GM21447 (cell line): ENCODE data around the gene CACNA1F.
"Not testable (repeated sequence)": the region's sequence is repeated elsewhere in the genome, so short reads cannot be mapped to it uniquely, and the experiment has no call there.

ENCODE experiments used
- ATAC-seq: cut with Tn5 transposase; IDR thresholded peaks from one replicate; pipeline ENCODE4 v1.9.1; 2021; ENCODE audit not compliant: unreplicated experiment

The CACNA1F gene

DNA sequence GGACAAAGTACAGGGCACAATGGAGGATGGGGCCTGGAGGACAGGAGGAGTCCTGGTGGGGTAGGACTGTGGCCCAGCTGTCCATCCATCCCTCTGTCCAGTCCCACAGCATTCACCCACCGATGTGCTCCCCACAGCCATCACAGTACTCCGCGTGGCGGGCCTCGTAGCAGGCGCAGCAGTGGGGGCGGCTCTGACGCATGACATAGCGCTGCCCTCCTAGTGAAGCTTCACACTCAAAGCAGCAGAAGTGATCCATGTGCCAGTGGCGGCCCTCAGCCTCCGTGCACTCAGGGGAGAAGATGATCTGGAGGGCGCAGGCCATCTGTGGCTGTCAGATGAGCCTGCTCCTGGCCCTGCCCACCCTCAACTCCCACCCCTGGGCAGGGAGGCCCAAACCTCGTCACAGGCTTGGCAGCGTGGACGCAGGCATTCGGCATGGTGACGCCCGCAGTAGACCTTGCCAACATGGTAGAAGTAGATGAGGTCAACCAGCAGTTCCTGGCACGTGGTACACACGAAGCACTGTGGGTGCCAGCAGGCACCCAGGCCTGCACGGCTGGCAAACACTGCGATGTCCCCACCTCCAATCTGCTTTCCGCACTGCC is 55.2 kb downstream of the CACNA1F start:
- ATAC-seq, result no peak

- no peak for ATAC-seq
These were observed 55.8 kb downstream of the CACNA1F start for GRCh38 chrX:49177338-49177833.

DNA sequence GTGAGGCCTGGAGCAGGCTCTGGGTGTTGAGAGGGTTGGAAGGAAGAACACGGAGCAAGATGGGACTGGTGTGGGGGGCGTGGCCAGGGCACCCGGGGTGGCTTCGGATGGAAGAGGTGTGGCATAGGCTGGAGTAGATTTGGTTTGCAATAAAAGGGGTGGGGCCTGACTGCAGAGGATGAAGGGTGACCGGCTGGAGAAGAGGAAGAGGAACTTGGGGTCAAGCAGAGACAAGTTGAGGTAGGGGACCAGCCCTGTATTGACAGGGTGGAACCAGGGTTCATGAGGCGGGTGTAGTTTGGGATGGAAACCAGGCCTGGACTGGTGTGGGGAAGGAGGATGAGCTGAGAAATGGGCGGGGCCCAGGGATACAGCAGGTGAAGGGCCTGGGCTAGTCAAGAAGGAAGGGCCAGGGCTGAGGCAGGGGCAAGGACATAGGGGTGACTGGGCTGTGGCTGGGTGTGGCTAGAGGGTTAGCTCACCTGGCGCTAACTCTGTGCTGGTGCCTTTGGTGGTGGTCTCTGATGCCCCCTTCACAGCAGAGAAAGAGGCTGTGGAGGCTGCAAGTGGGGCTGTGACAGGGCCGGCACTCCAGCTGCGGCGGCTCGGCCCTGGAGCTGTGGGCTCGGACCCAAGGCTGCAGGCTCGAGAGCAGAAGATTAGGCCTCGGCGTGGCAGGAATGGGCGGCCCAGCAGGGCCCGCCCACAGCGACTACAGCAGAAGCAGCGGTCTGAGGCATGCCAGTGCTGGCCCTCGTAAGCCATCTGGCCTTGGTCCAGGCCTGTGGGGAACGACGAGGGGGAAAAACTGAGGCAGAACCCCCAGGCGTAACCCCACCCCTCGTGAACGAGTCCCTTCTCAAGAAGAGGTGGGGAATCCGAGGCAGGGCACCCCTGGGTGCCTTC is 56.5 kb downstream of the CACNA1F start:
- ATAC-seq, result no peak

DNA sequence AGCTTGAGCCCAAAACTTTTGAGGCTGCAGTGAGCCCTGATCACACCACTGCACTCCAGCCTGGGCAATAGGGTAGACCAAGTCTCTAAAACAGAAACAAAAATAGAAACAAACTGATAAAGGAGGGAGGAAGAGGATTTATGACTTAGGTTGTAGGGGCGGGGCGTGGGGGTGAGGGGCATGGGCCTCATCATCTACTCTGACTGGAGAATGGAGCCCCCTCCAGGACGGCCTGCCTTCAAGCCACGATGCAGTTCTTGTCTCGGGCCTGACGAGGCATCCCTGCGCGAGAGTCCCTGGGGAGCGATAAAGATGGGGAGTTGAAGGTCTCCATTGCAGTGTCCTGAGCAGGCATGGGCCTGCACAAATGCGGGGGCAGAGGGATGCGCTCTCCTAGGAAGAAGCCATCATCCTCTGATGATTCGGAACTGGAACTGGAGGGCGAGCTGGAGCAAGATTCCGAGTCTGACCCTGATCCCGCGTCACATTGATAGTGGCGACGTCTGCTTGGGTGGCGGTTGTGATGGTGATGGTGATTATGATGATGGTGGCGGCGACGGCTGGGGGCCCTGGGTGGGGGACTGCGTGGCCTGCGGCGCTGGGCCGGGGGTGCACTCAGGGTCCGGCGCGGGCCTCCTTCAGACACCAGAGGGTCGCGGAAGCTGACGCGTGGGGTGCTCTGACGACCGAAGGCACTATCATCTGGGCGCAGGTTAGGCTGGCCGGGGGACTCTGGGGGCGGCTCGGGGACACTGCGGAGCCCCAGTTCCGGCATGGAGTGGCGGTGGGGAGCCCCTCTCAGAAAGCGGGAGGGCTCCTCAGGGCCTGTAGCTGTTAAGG is 57.5 kb downstream of the CACNA1F start:
- no peak for ATAC-seq

GRCh38 chrX:49174723-49175122 is 58.4 kb downstream of the CACNA1F start:
- no peak for ATAC-seq

DNA sequence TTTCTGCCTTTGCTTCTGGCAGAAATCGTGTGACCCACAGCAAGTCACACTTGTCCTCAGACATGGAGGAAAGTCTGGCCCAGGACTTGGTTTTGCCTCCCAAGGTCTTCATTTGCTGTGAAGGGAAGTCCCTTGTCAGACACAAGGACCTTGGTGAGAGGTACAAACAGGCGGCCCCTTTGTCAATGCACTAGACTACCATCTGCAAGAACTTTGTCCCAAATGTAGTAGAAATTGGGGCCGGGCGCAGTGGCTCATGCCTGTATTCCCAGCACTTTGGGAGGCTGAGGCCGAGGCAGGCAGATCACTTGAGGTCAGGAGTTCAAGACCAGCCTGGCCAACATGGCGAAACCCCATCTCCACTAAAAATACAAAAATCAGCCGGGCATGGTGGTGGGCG is 59.6 kb downstream of the CACNA1F start:
- ATAC-seq, result not testable (repeated sequence)

- ATAC-seq, result peak; percentile 69
These were observed 60.8 kb downstream of the CACNA1F start for GRCh38 chrX:49172280-49172780.

- no peak for ATAC-seq
These were observed 61.3 kb downstream of the CACNA1F start, which contains the start of gene PLP2 for GRCh38 chrX:49171752-49172279. Gene PLP2 (plus strand): TSS chrX:49171898. CDS start chrX:49172001, 103 bp downstream.

- no peak for ATAC-seq
These were observed 65.4 kb downstream of the CACNA1F start for GRCh38 chrX:49167740-49168108.

DNA sequence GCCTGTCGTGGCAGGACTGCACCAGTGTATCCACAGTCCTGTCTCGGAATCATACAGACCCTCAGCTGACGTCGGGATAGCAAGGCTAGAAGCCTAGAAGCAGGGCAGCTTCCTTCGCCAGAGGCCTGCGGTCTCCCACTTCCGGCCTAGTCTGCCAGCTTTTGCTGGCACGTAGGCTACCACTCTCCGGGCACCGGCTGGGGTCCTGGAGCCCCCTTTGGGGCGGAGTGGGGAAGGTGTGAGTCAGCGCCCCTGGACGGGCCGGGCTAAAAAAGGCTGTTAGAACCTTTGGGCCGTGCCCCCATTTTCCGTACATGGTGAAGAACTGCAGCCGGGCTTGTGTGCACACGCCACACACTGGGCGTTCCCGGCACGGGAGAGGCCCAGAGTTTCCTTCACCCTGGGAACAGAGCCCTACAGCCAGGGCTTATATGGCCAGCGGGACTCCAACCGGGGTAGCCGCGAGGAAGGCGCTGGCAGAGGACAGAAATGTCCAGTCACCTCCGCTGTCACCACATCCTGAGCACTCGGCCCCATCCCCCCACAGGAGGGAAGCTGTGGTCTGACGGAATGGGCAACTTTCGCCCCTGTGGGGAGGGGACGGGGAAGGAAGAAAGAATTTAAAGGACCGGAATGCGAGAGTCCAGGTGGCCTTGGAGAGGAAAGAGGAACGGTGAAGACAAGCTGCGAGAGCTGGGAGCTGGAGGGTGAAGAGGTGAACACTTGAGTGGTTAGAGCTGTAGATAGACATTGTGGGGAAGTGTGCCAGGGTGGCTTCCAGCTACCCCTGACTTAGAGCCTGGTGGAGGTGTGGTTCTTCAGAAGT is 66.0 kb downstream of the CACNA1F start:
- ATAC-seq, result peak; percentile 32

- peak; percentile 49 for ATAC-seq
These were observed 66.9 kb downstream of the CACNA1F start for GRCh38 chrX:49165901-49166881.

DNA sequence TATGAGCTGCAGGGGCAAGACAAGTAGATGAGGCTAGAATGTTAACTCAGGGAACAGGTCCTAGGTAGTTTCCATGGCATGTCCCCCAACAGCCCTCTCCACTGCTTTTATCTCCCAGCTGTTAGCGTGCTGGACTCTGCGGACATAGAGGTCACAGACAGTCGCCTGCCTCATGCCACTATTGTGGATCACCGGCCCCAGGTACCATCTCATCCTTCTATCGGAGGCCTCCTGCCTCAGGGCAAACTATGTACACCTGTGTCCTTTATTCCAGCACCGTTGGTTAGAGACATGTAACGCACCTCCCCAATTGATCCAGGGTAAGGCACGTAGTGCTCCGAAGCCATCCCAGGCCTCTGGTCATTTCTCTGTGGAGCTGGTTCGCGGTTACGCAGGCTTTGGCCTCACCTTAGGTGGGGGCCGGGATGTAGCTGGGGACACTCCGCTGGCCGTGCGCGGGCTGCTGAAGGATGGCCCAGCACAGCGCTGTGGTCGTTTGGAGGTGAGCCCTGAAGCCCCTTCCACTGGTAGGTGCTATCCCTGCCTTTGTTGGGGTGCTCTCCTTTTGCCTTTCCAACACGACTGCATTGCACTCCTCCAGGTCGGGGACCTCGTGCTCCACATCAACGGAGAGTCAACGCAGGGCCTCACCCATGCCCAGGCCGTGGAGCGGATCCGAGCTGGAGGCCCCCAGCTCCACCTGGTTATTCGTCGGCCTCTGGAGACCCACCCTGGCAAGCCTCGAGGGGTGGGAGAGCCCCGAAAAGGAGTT is 68.4 kb downstream of the CACNA1F start:
- no peak for ATAC-seq

GRCh38 chrX:49163555-49164419 is 69.4 kb downstream of the CACNA1F start:
- no peak for ATAC-seq

- ATAC-seq, result no peak
These were observed 70.5 kb downstream of the CACNA1F start, which contains the start of gene MAGIX for GRCh38 chrX:49162620-49163019. Gene MAGIX (plus strand): TSS chrX:49162758. CDS start chrX:49162890, 132 bp downstream.

GRCh38 chrX:49161632-49162031 is 71.5 kb downstream of the CACNA1F start:
- no peak for ATAC-seq

DNA sequence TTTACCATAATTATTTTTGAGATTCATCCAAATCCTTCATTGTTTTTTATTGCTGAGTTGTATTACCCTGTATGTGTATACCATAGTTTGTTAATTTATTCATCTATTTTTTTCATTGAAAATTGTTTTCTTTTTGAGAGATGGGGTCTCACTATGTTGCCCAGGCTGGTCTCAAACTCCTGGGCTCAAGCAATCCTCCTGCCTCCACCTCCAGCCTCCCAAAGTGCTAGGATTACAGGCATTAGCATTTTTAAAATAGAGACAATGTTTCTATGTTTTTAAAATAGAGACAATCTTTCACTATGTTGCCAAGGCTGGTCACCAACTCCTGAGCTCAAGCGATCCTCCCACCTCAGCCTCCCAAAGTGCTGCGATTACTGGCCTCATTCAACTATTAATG is 72.2 kb downstream of the CACNA1F start:
- ATAC-seq, result no peak

DNA sequence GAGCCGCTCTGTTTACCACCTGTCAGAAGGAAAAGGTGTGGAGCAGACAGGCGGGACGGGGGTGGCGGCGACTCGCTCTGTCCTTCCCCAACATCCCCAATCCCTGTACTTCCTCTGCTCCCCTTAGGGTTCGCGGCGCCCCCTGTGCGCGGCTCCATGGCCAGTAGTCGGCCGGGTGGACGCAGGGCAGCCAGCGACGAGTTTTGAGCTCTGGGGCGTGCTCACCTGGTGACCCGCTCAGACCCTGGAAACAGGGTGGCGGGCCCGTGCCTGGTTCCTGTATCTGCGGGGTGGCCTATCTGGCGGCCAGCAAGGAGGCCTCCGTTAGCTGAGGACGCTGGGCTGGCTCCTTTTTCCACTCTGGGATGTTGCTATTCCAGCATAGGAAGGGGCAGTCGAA is 75.9 kb downstream of the CACNA1F start:
- no peak for ATAC-seq
